RKO (cell line): ENCODE results near the gene ANTKMT.

Experiments
- DNase-seq: peaks from one replicate; pipeline ENCODE4 v3.0.0-alpha.2; 2016; ENCODE audit warnings: low spot score

ANTKMT gene

DNA sequence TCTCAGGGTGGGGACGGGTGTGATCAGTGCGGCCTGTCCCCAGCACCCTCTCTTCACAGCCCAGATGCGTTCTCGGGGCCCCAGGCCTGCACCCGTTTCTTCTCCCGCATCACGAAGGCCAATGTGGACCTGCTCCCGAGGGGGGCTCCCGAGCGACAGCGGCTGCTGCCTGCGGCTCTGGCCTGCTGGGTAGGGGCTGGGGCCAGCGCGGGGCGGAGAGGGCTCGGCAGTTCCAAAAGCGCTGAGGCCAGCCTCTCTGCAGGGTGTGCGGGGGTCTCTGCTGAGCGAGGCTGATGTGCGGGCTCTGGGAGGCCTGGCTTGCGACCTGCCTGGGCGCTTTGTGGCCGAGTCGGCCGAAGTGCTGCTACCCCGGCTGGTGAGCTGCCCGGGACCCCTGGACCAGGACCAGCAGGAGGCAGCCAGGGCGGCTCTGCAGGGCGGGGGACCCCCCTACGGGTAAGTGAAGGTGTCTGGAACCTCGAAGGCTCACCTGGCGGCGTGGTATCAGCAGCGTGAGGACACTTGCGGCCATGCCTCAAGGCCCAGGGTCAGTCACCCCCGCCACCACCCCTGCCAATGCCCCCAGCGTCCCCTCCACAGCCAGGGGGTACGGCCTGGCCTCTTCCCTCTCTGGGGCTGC lies 44.0 kb downstream of the ANTKMT start:
- no peak for DNase-seq

DNA sequence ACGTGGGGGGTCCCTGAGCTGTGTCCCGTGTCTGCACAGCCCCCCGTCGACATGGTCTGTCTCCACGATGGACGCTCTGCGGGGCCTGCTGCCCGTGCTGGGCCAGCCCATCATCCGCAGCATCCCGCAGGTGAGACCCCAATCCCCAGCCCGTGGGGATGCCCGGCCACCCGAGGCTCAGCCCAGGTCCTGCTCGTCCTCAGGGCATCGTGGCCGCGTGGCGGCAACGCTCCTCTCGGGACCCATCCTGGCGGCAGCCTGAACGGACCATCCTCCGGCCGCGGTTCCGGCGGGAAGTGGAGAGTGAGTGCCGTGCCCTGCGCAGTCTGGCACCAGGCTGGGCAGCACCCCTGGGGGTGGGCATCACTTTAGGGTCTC lies 44.5 kb downstream of the ANTKMT start:
- no peak for DNase-seq

DNA sequence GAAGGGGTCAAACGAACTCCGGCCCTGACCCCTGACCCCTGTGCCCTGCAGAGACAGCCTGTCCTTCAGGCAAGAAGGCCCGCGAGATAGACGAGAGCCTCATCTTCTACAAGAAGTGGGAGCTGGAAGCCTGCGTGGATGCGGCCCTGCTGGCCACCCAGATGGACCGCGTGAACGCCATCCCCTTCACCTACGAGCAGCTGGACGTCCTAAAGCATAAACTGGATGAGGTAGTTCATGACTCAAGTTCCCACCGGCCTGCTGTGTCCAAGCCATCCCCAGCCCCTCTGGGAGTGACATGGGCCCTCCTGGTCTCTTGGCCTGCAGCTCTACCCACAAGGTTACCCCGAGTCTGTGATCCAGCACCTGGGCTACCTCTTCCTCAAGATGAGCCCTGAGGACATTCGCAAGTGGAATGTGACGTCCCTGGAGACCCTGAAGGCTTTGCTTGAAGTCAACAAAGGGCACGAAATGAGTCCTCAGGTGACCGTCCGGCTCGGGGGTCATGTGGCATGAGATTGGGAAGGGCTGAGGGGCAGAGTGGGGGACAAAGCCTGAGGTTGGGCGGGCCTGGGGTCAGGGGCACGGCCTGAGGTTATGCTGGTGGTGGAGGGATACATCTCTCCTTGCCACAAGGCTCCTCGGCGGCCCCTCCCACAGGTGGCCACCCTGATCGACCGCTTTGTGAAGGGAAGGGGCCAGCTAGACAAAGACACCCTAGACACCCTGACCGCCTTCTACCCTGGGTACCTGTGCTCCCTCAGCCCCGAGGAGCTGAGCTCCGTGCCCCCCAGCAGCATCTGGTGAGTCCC lies 45.3 kb downstream of the ANTKMT start:
- no peak for DNase-seq

DNA sequence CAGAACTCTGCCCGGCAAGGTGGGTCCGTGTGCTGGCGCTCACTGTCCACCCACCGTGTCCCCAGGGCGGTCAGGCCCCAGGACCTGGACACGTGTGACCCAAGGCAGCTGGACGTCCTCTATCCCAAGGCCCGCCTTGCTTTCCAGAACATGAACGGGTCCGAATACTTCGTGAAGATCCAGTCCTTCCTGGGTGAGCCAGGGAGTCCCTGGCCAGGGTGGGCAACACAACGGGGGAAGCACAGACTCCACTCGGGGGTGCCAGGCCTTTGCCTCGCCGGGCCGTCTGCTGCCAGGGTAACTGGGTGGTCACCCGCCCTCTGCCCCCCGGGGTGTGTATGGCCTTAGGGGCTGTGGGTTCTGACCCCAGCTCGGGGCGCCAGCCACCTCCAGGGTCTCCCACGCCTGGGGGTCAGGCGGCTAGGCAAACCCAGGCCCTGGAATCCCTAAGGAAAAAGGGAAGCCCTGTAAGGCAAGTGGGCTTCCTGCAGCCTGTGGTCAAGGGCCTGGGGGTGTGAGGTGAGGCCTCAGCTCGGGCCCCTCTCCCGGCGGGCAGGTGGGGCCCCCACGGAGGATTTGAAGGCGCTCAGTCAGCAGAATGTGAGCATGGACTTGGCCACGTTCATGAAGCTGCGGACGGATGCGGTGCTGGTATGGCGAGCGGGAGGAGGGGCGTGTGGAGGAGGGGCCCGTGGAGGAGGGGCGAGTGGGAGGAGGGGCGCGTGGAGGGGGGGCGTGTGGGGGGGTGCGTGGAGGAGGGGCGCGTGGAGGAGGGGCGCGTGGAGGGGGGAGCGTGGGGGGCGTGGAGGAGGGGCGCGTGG lies 46.1 kb downstream of the ANTKMT start:
- DNase-seq: no peak

DNA sequence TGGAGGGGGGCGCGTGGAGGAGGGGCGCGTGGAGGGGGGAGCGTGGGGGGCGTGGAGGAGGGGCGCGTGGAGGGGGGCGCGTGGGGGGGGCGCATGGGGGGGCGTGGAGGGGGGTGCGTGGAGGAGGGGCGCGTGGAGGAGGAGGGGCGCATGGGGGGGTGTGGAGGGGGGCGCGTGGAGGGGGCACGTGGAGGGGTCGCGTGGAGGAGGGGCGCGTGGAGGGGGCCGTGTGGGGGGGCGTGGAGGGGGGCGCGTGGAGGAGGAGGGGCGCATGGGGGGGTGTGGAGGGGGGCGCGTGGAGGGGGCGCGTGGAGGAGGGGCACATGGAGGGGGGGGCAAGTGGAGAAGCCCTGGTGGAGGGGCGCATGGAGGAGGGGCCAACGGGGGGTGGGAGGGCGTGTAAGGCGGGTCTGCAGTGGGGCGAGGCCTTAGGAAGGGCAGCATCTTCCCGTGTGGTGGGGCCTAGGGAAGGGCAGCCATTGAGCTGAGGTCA lies 46.8 kb downstream of the ANTKMT start:
- DNase-seq: no peak

DNA sequence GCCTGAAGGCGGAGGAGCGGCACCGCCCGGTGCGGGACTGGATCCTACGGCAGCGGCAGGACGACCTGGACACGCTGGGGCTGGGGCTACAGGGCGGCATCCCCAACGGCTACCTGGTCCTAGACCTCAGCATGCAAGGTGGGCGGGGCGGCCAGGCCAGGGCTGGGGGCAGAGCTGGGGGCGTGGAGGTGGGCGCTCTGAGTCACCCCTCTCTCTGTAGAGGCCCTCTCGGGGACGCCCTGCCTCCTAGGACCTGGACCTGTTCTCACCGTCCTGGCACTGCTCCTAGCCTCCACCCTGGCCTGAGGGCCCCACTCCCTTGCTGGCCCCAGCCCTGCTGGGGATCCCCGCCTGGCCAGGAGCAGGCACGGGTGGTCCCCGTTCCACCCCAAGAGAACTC lies 47.5 kb downstream of the ANTKMT start:
- no peak for DNase-seq

DNA sequence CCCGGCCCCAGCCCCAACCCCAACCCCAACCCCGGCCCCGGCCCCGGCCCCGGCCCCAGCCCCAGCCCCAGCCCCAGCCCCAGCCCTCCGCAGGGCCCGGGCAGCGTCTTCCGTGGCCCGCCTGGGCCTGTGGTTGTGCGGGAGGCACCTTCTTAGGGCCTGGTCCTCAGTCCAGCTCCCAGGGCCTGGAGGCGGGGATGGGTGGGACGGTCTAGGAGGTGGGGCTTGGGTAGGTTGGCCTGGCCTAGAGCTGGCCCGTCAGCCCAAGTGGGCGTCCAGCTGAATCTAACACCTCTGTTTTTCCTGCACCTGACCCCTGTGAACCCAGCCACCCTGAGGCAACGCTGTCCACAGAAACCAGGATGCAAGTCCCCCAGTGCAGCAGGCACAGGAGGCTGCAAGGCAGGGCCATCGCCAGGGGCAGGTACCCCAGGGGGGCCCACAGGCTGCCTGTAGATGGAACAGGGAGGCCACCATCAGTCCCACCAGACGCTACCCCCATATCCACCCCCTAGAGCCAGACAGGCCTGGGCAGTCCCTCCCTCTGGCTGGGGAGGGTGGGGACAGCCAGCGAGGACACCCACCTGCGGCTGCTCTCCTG lies 48.3 kb downstream of the ANTKMT start:
- no peak for DNase-seq

DNA sequence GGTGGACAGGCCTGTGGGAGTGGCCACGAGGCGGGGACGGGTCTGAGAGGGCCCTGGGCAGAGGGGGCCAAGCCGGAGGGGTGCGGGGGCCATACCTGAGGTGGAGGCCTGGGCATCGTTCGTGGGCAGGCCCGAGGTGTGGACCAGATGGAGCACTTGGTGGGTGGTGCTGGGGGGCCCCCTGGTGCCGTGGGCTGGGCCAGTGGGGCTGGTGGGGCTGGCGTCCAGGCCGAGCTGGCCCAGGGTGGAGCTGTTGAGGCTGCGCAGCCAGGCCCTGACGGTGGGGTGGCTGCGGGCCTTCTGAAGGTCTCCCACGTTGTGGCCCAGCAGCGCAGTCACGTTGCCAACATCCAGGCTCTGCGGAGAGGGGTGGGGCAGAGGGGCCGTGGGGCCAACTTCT lies 49.0 kb downstream of the ANTKMT start:
- no peak for DNase-seq

DNA sequence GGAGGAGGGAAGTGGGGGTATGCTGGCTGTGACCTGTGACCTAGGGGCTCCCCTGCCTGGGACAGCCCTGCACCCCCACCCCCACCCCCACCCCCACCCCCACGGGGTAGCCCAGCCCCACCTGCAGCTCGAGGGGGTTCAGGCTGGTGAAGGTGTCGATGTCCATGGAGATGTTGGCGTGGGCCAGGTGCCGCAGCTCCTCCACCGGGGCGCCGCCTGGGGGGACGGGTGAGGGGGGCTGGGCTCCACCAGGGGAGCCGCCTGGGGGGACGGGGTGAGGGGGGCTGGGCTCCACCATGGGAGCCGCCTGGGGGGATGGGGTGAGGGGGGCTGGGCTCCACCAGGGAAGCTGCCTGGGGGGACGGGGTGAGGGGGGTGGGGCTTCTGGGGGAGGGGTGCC lies 49.5 kb downstream of the ANTKMT start:
- no peak for DNase-seq
